ENCODE results near the gene RAB3B.
"Not testable (repeated sequence)": the region's sequence is repeated elsewhere in the genome, so short reads cannot be mapped to it uniquely, and the experiment has no call there.

The RAB3B gene

DNA sequence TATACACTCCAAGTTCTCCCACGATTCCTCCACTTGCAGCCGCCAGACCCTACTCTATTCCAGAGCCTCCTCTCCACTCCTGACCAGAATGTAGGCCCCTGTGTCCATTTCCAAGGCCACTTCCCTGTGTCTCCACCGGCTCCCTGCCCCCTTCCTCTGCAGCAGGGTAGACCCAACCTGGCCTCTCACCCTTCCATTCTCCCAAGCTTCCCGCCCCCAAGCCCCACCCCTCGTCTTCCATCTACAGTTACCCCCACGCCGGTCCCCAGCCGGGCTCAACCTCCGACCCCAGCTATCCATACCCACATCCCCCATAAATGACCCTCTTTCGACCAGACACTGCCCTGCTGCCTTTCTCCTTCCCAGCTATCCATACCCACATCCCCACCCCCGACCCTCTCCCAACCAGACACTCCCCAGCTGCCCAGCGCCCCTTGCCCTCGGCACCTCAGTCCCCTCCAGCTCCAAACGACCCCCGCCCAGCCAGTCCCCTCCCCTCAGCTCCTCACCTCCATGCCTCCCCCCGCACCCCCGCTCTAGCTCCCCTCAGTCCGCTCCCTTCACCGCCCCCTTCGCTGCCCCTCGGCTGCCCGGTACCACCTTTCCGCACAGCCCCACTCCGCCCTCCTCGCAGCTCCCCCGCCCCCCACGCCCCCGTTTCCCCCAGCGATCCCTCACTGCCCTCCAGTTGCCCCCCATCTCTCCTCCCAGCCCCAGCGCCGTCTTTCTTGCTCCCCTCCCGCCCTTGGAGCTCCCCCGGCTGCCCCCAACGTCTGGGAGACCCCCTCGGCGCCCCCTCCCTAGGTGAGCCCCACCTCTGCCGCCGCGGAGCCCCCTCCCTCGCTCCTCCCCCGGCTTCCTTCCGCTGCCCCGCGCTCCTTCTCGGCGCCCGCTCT is 670 bp downstream of the RAB3B start:
- no peak for DNase-seq (ENCODE audit: low read depth in 2 of 2)

DNA sequence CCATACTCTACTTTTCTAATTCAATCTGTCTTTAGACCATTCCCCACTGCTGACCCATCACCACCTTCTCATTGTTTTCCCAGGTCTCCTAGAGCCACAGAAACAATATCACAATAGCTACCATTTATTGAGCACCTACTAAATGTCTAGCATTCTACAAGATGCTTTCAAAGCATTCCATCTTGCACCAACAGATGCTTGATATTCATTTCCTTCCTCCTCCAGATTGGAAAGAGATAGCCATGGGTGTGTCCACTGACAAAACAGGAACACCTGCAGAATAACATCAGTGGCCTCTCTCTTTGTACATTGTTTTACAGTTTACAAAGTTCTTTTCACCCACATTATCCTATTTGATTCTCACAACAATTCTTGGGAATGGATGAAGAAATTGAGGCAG is 2.2 kb downstream of the RAB3B start:
- no peak for DNase-seq (ENCODE audit: low read depth in 2 of 2)

DNA sequence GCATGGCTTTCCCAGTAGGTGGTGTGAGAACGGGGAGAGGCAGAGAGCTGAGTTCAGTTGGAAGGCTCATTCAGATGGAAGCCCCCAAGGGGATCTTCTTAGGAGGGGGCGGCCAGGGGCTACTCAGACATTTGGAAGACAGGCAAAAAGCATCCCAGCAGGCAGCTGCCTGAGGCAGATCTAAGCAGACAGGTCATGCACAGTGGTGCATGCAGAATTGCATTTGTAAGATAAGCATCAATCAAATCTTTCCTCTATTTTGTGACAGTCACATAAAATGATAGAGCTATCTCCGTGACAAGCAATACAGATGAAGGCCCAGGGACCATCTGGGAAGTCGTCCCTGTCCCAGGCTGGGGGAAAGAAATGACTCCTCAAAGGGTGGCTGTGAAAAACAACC is 3.8 kb downstream of the RAB3B start:
- DNase-seq (ENCODE audit: low read depth in 2 of 2), result no peak

DNA sequence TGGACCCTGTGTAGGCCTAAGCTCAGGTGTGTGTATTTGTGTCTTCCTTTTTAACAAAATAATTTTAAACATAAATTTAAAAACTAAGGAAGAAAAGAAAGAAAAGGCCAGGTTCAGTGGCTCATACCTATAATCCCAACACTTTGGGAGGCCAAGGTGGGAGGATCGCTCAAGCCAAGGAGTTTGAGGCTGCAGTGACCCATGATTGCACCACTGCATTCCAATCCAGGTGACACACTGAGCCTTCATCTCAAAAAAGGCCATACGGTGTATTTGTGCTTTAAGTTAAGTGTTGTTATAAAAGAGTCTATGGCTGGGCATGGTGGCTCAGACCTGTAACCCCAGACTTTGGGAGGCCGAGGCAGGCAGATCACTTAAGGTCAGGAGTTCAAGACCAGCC is 8.3 kb downstream of the RAB3B start:
- no peak for DNase-seq (ENCODE audit: low read depth in 2 of 2)

DNA sequence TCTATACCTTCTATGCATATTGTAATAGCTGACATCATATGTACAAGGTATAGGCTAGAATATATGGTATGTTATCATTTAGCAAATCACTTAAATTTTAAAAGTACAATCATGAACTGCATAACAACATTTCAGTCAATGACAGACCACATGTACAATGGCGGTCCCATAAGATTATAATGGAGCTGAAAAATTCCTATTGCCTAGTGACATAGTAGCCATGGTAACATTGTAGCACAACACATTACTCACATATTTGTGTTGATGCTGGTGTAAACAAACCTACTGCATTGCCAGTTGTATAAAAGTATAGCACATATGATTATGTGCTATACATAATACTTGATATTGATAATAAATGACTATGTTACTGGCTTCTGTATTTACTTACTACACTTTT is 8.9 kb downstream of the RAB3B start:
- no peak for DNase-seq (ENCODE audit: low read depth in 2 of 2)

DNA sequence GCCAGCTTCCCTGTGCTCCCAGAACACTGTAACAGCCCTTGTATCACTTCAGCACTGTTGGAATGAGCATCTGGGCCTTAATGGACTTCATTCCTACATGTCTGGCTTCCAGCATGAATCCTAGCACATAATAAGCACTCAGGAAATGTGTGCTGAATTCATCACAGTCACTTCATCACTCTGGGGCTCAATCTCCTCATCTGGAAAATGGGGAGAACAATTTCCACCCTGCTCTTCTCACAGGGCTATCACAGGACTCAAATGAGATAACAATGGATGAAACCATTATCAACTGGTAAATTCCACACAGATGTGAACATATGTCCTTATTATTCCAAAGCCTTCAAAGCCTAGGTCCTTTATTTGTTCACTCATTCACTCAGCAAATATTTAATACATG is 12.4 kb downstream of the RAB3B start:
- DNase-seq (ENCODE audit: low read depth in 2 of 2), result no peak

DNA sequence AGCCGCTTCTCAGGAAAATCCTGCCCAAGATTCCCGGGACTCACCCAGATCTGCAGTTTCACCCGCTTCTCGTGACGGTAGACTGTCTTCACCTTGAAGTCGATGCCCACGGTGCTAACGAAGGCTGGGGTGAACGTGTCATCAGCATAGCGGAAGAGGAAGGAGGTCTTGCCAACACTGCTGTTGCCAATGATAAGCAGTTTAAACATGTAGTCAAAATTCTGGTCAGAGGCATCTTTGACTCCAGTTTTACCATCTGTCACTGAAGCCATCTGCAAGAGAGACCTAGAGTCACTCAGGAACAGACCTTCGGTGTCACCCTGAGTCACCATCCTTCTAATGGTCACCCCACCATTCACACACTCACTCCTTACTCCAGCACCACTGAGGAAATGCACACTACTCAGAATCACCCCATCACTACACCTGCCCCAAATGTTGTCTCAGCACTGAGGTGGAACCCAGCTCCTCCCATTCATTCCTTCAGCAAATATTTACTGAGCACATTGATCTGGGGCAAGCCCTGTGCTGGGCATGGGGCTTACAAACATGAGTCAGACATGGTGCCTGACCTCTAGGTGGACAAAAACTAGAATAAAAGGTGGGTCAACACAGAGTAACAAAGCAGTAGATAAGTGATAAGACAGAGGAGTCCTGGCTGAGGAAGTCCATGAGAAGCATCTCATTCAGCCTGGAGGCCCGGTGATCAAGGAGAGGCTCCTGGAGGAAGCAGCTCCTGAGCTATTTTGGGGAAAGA is 13.5 kb downstream of the RAB3B start:
- no peak for DNase-seq (ENCODE audit: low read depth in 2 of 2)

DNA sequence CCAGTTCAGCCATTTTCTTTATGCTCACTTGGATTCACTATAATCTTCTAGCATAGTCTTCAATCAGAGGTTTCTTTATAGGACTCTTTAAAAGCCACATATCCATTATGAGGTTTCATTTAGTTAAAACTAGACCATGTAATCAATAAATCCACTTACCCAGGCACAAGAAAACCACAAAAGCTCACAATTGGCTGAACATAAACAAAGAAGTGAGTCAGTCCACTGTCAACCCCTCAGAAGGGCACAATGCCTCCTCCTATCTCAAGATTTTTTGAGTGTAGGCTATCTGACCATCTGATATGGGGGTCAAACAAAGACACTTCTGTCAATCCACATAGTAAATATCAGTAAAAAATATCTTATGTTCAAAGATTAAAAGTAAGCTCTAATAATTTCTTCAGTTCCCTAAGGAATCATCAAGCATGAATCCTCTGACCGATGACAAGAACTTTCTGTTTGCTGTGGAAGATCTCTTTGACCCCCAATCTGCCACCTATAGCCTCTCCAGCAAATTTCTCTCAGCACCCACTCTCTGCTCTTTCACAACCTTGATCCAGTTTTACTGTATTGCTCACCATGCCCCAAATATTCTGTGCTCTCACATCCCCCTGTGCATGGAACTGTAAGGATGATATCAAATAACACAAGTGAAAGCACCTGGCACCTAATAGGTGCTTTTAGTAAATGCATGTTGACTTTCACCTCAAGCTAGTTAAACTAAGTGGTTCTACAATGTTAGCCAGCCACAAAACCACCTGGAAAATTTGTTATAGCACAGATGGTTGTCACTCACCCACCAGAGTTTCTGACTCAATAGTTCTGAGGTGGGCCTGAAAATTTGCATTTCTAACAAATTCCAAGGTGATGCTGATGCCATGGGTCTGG is 16.7 kb downstream of the RAB3B start:
- no peak for DNase-seq (ENCODE audit: low read depth in 2 of 2)

DNA sequence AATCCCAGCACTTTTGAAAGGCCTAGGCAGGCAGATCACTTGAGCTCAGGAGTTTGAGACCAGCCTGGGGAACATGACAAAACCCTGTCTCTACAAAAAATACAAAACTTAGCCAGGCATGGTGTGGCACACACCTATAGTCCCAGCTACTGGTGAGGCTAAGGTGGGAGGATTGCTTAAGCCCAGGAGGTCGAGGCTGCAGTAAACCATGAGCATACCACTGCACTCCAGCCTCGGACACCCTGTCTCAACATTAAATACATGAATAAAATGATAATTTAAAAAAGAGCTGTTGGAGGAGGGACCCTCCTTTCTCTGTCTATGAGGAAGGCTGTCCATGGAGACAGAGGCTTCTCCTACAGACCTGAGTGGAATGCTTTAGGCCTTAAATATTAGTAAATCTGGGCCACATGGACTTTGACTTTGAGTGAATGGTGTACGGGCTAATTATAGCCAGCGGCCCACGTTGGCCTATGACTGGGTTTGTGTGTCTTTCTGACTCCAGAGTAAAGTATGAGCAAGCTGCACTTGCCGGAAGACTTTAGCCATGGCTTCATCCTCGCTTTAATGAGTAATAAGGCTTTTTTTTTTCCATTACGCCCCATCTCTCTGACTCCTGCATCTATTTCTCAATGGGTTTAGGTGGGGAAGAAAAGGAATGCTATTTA is 21.3 kb downstream of the RAB3B start:
- no peak for DNase-seq (ENCODE audit: low read depth in 2 of 2)

DNA sequence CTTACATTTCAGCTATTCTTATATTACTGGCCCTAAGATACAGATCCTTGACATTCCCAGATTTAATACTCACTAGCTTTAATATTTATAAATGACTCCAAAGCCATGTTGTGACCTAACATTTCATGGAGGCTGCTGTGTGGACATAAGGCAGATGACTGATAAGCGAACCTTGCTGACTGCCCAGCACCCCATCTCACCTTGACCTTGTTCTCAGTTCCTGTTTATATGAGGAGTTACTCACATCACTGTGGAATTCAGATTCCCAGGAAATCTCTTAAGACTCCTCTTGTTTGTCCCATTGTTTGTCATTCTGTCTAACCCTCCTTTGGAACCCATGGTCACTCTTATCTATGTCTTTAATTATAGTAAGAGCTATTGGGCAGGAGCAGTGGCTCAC is 21.9 kb downstream of the RAB3B start:
- no peak for DNase-seq (ENCODE audit: low read depth in 2 of 2)

DNA sequence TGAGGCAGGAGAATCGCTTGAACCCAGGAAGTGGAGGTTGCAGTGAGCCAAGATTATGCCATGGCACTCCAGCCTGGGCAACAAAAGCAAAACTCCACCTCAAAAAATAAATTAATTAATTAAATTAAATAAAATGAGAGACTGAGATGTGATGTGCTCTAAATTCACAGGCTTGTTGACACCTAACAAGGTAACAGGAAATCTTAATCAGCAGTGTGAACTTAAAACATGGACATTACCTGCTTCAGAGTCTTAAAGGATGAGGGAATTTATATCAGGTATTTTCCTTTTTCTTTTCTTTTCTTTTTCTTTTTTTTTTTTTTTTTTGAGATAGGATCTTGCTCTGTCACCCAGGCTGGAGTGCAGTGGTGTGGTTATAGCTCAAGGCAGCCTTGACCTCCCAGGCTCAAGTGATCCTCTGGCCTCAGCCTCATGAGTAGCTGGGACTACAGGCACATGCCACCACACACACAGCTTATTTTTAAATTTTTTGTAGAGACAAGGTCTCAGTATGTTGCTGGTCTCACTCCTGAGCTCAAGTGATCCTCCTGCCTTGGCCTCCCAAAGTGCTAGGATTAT is 23.2 kb downstream of the RAB3B start:
- not testable (repeated sequence) for DNase-seq (ENCODE audit: low read depth in 2 of 2)

DNA sequence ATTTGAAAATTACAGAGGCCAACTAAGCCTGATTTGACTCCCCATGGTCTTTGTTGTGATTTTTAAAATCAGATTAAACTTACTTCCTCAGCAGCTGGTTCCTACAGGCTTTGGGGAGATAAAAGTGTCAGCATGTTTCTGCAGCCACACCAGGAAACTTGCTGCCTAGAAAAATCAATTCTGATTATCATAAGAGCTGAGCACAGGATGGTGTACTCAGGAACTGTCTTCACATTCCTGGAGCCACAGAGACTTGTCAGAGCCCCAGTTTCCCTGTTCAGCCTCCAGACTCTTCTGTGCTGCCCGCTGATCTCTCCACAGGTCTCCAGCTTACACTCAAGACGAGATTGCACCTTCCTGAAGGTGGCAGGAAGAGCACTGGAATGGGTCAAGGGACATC is 23.9 kb downstream of the RAB3B start:
- no peak for DNase-seq (ENCODE audit: low read depth in 2 of 2)

DNA sequence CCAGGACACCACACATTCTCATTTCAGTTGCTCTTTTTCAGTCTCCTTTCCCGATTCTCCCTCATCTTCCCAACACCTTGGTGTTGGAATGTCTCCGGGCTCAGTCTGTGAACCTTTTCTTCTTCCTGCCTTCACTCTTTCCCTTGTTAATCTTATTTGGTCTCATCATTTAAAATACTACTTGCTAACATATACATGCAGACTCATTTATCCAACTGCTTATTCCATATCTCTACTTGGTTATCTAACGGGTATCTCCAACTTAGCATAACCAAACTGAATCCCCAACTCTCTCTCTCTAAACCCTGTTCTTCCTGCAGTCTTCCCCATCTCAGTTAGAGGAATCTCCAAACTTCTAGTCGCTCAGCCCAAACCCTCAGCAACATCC is 26.2 kb downstream of the RAB3B start:
- no peak for DNase-seq (ENCODE audit: low read depth in 2 of 2)

DNA sequence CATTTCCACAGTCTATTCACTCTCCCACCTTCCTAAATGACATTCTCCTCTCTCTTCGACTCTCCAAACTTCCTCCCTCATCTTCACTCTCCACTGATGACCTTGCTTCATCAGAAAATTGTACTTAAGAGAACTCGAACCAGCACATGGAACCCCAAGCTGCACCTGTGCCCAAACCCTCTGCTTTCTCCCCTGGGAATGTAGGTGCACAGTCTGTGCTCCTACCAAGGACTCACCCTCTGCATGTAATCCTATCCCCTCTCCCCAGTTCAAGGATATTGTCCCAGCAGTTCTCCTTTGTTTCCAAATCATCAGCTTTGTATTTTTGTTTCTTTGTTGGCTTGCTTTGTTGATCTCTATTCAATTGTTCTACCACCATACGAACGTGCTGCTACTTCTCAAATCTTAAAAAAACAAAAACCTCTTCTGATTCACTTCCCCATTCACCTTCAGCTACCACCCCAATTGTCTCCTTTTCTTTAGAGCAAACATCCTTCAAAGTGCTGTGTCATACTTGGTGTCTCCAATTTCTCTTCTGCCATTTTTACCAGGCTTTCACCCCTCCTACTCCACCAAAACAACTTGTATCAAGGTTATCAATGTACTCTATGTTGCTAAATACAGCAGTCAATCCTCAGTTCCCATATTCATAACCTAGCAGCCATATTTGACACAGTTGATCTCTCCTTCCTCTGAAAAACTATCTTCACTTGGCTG is 26.8 kb downstream of the RAB3B start:
- DNase-seq (ENCODE audit: low read depth in 2 of 2), result no peak

DNA sequence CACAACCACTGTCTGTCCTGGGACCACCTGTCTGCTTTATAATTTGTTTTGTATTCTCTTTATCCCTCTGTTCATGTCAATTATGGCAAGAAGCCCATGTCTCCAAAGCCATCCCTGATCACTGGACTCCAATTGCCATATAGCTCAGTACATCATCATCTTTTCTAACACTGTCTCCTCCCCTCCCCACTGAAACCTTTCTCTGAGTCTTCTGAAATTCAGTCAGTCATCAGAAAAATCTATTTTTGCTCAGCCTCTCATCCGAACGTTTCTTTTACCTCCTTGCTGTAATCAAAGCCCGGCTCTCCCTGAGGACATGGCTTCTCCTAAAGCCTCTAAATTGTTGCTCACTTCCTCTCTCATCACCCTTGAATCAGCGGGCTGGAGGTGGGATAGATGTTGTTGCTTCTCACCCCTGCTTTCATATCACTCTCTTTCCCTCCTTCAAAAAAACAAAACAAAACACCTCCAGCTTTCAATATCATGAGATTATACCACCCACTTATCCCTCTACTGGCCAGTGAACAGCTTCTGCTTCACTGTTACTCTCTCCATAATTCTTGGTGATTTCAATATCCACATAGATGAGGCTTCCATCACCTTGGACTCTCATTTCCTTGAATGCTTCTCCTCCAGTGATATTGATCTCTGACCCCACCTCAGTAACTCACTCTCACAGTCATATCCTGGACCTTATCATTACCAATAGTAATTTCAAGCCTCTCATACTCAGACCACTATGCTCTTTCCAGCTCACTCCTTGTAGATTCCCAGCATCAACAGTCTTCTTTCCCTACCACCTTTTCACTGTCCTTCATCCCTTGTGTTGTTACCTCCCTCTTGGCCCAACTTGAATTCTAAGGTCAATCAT is 27.8 kb downstream of the RAB3B start:
- no peak for DNase-seq (ENCODE audit: low read depth in 2 of 2)

DNA sequence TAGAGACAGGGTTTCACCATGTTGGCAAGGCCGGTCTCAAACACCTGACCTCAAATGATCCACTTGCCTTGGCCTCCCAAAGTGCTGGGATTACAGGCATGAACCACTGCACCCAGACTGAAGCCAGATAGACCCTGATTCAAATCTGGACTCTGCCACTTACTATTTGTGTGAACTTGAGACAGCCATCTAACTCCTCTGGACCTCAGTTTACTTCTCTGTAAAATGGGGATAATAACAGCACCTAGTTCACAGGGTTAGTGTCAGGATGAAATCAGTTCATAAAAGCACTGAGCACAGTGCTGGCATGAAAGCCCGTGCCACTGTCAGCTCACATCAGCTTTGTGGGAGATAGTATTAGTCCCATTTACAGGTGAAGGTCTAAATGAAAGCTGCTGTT is 28.5 kb downstream of the RAB3B start:
- no peak for DNase-seq (ENCODE audit: low read depth in 2 of 2)

DNA sequence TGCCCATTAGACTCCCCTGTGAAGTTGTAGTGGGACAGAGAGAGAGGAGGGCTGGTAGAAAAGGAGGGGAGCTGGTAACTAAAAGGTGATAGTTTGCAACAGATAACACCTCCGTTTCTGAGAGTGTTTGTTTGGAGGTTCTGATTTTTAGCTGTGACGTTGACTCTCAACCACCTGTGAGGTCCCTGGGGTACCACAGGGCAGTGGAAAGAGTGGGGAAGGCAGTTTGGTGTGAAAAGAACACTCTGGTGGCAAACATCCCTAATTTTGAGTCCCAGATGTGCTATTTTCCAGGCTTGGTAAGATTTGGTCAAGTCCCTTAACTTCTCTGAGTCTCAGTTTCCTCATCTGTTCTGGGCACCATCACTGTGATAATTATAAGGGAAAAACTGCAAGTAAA is 29.3 kb downstream of the RAB3B start:
- DNase-seq (ENCODE audit: low read depth in 2 of 2), result no peak

DNA sequence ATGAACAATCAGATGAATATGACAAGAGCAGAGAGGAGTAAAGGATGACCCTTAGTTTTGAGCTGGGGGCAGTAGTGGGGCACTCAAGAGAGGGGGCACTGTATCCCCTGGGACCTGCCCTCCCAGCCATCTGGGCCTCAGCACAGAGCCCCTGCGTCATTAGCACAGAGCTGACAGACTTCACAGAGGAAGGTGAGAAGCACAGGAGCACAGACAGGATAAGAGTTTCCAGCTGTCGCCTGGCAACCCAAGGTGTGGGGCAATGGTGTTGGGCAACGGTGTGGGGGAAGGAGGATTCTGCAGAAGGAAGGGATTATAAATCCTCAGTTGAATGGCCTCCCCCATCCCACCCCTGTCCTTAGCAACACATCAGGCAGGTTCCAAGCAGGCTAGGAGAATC is 30.2 kb downstream of the RAB3B start:
- no peak for DNase-seq (ENCODE audit: low read depth in 2 of 2)

DNA sequence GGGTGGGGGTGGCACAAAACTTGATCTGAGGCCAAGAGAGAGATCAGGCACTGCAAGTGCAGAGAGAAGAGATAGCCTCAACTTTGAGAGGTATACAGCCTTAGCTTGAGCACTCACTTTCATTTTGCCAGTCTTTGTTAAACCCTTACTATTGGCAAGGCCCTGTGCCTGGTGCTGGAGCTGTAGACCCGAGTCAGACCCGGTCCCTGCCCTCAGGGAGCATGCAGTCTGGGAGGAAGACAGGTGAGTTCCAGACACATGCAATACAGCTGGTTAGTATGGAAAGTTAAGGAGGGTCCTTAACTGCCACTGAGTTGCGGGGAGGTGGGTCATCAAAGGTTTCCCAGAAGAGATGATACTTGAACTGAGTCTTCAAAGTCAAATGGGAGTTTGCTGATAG is 31.7 kb downstream of the RAB3B start:
- no peak for DNase-seq (ENCODE audit: low read depth in 2 of 2)

DNA sequence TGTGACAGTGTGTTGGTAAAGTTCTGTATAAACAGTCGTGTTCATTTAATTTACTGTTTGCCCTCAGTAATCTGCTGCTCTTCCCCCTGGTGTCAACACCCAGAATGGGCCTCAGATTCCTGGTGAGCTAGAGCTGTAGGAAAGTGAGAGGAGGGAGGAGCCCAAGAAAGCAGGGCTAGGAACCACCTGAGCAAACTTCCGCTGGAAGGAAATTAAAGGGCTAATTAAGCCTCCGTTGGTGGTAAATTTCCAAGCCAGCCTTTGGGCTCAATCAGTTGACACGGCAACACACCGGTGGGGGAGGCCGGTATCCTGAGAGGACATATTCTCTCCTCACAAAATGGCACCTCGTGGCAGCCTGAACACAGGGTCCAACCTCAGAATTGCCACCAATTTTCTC is 32.9 kb downstream of the RAB3B start:
- no peak for DNase-seq (ENCODE audit: low read depth in 2 of 2)

Data from activated CD4-positive, alpha-beta T cell treated with anti-CD3 and anti-CD28 coated beads for 24 hours (primary cell).